ENCODE measurements around the gene PSMG3.

Gene PSMG3, protein sequence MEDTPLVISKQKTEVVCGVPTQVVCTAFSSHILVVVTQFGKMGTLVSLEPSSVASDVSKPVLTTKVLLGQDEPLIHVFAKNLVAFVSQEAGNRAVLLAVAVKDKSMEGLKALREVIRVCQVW

GRCh38 chr7:1569833-1570632 lies at the start of gene PSMG3:
Gene PSMG3 (minus strand): TSS chr7:1570032. CDS start chr7:1569339, 693 bp downstream.
- peak; percentile 88 for DNase-seq

DNA sequence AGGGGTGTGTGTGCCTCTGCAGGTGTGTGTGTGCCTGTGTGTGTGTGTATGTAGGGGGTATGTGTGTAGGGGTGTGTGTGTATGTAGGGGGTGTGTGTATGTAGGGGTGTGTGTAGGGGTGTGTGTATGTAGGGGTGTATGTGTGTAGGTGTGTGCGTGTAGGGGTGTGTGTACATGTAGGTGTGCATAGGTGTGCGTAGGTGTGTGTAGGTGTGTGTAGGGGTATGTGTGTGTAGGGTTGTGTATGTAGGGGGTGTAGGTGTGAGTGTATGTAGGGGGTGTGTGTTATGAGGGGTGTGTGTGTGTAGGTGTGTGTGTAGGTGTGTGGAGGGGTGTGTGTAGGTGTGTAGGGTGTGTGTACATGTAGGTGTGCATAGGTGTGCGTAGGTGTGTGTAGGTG lies 48.6 kb upstream of the PSMG3 start:
- DNase-seq: no peak

DNA sequence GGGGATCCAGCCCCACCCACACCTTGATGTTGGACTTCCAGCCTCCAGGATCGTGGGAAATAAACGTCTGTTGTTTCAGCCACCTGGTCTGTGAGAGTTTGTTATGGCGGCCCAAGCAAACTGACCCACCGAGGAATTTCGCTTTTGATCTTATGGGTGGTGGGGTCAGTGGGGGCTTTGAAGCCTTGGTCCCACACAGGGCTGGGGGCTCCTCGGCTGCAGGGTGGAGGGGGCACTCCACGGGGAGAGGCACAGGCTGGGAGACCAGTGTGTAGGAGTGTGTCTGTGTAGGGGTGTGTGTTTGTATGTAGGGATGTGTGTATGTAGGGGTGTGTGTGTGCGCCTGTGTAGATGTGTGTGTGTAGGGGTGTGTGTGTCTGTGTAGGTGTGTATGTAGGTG lies 48.1 kb upstream of the PSMG3 start:
- DNase-seq: no peak

GRCh38 chr7:1616741-1617140 lies 46.9 kb upstream of the PSMG3 start:
- DNase-seq: no peak

- no peak for DNase-seq
Measured at GRCh38 chr7:1611708-1612241, 41.9 kb upstream of the PSMG3 start.

- no peak for DNase-seq
Measured at GRCh38 chr7:1610678-1611302, 41.0 kb upstream of the PSMG3 start.

DNA sequence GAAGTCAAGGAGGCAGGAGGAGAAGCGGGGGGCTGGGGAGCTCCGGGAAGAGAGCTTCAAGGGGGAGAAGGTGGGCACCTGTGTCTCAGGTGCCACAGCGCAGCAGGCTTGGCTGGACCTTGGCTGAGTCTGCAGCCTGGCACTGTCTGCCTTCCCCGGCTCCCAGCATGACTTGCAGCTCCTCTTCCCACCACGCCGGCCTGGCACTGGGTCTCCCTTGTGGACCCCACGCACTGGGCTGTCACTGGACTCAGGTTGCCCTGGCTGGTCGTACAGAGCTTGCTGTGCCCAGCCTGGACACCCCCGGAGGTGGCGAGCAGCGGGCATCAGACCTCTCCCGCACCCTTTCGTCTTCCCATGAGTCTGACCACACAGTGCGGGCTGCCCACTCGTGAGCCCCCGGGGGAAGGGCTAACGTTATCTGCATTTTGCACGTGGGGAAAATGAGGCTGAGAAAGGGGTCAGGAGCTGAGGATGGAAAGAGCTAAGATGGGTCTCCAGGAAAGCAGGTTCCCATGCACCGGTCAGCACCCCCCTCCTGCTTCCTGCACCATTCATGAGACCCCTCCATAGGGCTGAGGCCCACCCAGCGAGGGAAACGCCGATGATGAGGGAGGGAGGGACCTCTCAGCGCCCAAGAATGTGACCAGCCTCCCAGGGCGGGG lies 40.3 kb upstream of the PSMG3 start:
- no peak for DNase-seq

DNA sequence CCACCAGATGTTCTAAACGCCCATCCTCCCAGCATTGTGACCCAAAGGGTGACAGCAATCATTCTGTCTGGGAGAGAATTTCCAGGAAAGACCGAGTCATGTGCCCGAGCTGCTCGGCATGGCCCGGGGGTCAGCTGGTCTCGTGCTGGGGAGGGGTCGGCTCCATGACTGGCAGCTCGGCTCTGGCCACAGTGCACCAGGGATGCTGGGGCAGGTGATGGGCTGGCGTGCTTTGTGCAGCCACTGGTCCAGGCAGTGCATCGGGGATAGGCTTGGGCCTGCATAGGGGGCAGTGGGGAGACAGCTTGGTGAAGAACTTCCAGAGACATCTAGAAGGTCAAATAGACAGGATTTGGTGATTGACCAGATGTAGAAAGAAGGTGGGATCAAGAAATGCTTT lies 39.2 kb upstream of the PSMG3 start:
- DNase-seq: no peak

- DNase-seq: no peak
Measured at GRCh38 chr7:1608318-1608717, 38.5 kb upstream of the PSMG3 start.

DNA sequence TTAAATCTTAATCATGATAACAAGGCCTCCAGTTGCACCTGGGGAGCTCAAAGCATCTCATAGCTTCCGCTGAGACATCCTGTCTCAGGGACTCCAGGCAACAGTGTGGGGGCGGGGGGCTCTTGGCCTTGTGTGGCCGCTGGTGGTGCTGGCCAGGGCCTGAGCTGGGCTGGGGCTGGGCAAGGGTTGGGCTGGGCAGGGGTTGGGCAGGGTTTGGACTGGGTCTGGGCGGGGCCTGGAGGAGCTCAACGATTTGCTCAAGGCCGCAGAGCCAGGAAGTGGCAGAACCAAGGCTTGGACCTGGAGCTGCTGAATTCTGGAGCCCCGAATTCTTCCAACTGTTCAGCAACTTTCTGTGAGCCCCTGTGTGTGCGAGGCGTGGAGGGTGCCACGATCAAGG lies 37.9 kb upstream of the PSMG3 start:
- DNase-seq: no peak

DNA sequence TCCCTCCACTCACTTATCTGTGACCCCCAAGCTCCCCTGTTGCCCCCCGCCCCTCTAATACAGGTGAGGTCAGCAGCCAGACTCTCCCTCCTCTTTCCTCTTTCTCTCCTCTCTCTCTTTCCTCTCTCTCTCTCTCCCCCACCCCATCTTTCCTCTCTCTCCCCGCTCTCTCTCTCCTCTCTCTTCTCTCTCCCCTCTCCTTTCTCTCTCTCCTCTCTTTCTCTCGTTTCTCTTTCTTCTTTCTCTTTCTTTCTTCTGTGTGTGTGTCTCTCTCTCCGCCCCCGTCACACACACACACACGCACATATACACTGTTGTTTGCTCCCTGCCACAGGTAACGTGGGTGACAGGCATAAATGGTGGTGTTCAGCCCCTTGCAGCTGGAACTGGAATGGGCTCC lies 37.2 kb upstream of the PSMG3 start:
- DNase-seq: no peak

DNA sequence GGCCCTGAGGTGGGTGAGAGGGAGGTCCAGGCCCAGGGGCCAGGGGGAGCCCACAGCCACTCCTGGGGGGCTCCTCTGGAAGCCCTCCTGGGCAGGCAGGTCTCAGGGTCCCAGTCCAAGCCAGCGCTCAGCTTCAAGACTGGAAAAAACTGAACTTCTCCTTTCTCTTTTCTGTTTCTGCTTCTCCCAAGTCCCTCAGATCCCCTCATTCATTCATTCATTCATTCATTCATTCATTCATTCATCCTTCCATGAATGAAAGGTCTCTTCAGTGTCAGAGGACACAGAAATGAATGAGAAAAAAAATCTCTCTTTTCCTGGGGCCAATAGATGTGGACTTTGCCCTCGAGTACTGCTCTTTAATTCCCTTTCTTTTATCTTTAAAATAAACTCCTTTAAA lies 34.6 kb upstream of the PSMG3 start:
- no peak for DNase-seq

DNA sequence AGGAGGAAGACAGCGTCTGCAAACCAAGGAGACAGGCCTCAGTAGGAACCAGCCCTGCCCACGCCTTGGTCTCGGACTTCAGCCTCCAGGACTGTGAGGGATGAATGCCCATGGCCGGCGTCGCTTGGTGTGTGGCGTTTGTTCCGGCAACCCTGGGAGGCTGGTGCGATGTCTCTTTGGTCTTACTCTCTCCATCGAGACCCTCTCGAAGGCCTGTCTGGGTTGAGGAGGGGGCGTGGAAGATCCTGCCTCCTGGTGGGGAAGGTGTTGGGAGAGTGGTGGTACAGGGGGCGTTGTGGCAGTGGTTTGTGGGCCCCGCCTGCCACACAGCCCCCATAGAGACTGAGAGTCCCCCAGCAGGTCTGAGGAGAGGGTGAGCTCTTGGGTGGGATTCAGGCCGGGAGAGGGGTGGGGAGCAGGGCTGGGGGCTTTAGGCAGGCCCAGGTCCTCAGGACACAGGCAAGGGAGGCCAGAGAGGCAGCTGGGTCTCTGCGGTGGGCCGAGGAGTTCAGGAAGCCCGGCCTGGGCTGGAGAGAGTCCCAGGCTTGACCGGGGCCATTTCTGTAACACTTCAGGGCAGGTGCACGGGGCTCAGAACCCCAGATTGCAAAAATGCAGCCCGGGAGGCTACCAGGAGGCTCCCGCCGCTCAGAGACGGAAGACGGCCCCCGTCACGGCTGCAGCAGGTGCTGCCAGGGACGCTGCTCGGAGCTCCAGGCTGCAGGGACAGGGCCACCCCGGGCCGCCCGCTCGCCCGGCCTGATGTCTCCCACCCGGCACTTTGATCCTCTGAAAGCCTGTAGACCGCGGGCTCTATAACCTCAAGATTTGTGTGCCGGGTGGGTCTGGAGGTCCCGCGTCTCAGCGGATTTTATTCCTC lies 33.8 kb upstream of the PSMG3 start:
- no peak for DNase-seq

- no peak for DNase-seq
Measured at GRCh38 chr7:1602386-1602785, 32.6 kb upstream of the PSMG3 start.

GRCh38 chr7:1601956-1602355 lies 32.1 kb upstream of the PSMG3 start:
- no peak for DNase-seq

DNA sequence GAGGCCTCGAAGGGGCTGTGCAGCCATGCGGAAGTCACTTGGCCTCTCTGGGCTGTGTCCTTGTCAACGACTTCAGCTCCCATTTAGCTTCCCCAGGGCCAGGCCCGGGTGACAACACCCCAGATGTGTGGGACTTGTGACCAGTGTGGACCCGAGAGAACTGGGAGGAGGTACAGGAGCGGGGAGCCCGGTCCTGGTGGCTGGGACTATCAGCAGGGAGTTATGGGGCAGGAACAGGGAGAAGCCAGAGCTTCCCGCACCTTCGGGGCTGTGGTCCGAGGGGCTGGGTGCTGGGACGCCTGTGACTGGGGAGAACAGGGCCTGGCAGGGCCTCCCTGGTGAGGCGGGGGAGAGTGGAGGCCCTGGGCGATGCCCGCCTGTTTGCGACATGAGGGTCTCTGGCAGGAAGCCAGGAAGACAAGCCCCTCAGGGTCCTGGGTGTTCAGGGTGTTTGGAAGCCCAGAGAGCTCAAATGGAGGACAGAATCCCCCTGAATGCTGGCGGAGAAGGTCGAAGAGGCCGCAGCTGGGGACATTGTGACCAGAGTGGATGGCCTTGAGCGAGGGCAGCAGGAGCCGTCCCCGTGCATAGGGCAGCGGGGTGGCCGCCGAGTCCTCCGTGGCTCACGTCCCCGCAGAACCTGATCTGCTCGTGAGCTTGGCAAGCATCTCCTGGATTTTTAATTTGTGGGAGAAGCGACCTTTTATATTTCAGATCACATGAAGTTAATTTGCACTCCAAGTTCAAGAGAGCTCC lies 30.0 kb upstream of the PSMG3 start:
- DNase-seq: no peak

- DNase-seq: no peak
Measured at GRCh38 chr7:1598961-1599639, 29.3 kb upstream of the PSMG3 start.

DNA sequence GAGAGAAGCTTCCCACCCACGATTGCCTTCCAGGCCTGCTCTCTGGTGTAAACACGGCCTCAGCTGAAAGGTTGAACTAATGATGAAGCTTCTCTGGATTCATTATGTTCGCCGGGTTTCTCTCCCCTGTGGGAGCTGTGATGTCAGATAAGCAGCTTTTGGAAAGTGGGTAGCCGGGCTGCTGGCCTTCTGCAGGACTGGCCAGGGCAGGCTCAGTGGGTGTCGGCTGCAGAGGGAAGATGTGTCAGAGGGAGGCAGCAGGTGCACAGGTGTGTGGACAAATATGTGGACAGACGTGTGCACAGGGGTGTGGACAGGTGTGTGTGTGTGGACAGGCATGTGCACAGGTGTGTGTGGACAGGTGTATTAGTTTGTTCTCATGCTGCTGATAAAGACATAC lies 28.5 kb upstream of the PSMG3 start:
- DNase-seq: no peak

GRCh38 chr7:1597791-1598190 lies 28.0 kb upstream of the PSMG3 start:
- DNase-seq: no peak

- no peak for DNase-seq
Measured at GRCh38 chr7:1597066-1597760, 27.4 kb upstream of the PSMG3 start.

Data from NCI-H774 (cell line).